ENCODE data around the gene INPP5A.

Gene INPP5A

DNA sequence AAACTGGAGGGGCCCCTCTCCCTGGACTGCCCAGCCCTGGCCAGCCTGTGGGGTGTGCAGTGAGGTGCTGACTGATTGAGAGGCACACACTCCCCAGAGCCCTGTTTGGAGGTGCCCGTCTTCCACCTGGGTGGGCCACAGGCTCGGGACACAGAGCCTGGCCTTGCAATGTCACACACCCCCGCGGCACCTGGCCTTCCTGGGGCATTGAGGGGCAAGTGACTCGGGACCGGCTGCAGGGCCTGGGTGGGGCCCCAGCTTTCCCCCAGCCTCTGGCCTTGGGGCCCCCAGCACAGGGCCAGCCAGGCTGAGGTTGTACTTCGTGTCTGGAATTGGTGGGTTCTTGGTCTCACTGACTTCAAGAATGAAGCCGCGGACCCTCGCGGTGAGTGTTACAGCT, 262.3 kb downstream of the INPP5A start:
- TF ChIP-seq, protein P1, sequence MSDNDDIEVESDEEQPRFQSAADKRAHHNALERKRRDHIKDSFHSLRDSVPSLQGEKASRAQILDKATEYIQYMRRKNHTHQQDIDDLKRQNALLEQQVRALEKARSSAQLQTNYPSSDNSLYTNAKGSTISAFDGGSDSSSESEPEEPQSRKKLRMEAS (IDR thresholded peaks at IDR 0.05) = no peak
- no peak for TF ChIP-seq NFIC (IDR thresholded peaks at IDR 0.05)
- TF ChIP-seq TAF1 (IDR thresholded peaks at IDR 0.05; ENCODE audit: low read depth) = no peak
- TF ChIP-seq CEBPB (IDR thresholded peaks at IDR 0.05) = no peak
- no peak for TF ChIP-seq FOXM1 (IDR thresholded peaks at IDR 0.05; ENCODE audit: borderline replicate concordance, low read depth)
- no peak for TF ChIP-seq CREB1 (IDR thresholded peaks at IDR 0.05; ENCODE audit: low read depth)

DNA sequence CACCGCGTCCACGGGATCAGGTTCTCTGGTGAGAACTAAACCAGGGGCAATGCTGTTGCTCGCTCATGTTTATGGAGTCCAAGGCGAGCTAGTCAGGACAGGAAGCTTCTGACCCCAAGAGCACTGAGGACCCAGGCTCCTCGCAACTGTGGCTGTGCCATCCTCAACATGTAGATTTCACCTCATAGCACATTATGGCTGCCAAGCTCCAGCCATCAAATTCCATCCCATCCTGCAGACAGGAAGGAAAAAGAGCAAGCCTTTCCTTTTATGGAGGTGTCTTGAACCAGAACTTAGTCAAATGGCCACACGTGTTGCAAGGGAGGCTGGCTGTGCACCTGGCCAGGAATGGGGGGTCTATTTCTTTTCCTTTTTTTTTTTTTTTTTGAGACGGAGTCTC, 264.5 kb downstream of the INPP5A start:
- TF ChIP-seq YY1 (IDR thresholded peaks at IDR 0.05; ENCODE audit: low read depth) (no peak), CREB1 (IDR thresholded peaks at IDR 0.05; ENCODE audit: low read depth) (no peak), FOXM1 (IDR thresholded peaks at IDR 0.05; ENCODE audit: borderline replicate concordance, low read depth) (no peak), EGR1 (IDR thresholded peaks at IDR 0.05) (no peak), TEAD4 (IDR thresholded peaks at IDR 0.05) (no peak), TCF12 (IDR thresholded peaks at IDR 0.05; ENCODE audit: low read depth) (no peak), EP300 (IDR thresholded peaks at IDR 0.05; ENCODE audit: borderline replicate concordance) (no peak), RAD21 (IDR thresholded peaks at IDR 0.05; ENCODE audit: low read depth) (no peak), CEBPB (IDR thresholded peaks at IDR 0.05) (no peak), ZBTB7A (IDR thresholded peaks at IDR 0.05; ENCODE audit: low read depth) (no peak), NFIC (IDR thresholded peaks at IDR 0.05) (no peak), TAF1 (IDR thresholded peaks at IDR 0.05; ENCODE audit: low read depth) (no peak)
- TF ChIP-seq, protein P2, sequence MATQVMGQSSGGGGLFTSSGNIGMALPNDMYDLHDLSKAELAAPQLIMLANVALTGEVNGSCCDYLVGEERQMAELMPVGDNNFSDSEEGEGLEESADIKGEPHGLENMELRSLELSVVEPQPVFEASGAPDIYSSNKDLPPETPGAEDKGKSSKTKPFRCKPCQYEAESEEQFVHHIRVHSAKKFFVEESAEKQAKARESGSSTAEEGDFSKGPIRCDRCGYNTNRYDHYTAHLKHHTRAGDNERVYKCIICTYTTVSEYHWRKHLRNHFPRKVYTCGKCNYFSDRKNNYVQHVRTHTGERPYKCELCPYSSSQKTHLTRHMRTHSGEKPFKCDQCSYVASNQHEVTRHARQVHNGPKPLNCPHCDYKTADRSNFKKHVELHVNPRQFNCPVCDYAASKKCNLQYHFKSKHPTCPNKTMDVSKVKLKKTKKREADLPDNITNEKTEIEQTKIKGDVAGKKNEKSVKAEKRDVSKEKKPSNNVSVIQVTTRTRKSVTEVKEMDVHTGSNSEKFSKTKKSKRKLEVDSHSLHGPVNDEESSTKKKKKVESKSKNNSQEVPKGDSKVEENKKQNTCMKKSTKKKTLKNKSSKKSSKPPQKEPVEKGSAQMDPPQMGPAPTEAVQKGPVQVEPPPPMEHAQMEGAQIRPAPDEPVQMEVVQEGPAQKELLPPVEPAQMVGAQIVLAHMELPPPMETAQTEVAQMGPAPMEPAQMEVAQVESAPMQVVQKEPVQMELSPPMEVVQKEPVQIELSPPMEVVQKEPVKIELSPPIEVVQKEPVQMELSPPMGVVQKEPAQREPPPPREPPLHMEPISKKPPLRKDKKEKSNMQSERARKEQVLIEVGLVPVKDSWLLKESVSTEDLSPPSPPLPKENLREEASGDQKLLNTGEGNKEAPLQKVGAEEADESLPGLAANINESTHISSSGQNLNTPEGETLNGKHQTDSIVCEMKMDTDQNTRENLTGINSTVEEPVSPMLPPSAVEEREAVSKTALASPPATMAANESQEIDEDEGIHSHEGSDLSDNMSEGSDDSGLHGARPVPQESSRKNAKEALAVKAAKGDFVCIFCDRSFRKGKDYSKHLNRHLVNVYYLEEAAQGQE (IDR thresholded peaks at IDR 0.05; ENCODE audit: low read depth) = no peak
- TF ChIP-seq, protein P3, sequence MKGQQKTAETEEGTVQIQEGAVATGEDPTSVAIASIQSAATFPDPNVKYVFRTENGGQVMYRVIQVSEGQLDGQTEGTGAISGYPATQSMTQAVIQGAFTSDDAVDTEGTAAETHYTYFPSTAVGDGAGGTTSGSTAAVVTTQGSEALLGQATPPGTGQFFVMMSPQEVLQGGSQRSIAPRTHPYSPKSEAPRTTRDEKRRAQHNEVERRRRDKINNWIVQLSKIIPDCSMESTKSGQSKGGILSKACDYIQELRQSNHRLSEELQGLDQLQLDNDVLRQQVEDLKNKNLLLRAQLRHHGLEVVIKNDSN (IDR thresholded peaks at IDR 0.05) = no peak
- TF ChIP-seq, protein P1 (IDR thresholded peaks at IDR 0.05) = no peak

DNA sequence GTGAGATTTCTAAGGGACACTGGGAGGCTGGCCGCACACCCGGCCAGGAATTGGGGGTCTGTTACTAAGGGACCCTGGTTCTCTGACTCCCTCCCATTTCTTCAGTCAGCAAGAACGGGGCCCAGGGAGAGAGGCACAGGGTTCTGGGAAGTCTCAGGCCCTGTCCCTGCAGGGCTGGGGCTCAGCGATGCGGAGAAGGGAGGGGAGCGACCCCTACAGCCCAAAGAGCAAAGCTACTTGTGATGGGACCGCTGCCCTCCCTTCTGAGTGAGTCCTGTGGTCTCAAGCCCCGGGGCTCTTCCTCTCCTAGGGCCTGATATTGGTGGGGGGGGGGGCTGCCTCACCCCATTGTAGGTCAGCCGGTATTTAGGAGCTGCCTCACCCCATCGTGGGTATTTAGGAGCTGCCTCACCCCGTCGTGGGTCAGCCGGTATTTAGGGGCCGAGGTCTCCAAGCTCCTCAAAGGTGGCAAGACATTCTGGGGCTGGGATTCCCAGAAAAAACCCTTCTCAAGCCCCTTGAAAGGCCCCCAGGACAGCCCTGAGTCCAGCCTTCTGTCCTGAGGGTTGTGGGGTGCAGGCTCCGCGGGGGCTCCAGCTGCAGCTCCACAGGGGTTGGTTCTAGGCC, 265.2 kb downstream of the INPP5A start:
- no peak for TF ChIP-seq EP300 (IDR thresholded peaks at IDR 0.05; ENCODE audit: borderline replicate concordance)
- TF ChIP-seq, protein P3 (IDR thresholded peaks at IDR 0.05) = no peak
- peak; percentile 35; the same call in 1 of the 2 replicates for TF ChIP-seq RAD21 (IDR thresholded peaks at IDR 0.05; ENCODE audit: low read depth)
- no peak for TF ChIP-seq YY1 (IDR thresholded peaks at IDR 0.05; ENCODE audit: low read depth)

DNA sequence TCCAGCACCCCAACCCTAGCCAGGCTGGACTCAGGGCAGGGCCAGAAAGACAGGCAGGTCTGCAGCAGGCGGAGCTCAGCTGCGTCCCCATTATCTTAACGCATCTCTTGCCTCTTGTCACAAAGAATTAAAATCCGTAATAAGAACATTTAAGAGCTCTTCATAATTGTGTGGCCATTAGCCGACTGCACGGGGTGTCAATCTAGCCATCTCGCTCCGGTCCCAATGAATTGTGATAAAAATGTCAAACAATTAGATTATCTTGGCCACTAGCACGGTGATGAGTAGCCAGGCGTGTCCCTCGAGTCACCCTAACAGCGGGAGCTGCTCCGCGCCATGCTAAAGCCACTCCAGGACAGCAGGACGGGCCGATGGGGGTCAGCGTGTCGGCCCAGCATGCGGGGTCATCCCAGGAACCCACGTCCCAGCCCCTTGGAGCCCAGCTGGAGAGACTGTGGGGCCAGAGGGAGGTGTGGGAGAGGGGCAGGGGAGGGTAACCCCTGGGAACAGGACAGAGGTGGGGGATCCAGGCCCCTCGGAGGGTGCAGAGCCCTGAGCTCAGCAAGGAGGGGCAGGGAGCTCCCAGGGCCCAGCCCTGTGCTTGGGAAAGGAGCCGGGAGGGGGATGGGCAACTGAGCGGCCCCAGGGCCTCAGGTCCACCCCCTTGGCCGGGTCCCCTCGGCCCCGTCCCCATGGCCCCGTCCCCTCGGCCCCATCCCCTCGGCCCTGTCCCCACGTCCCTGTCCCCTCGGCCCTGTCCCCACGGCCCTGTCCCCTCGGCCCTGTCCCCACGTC, 266.0 kb downstream of the INPP5A start:
- TF ChIP-seq, protein P2 (IDR thresholded peaks at IDR 0.05; ENCODE audit: low read depth) = no peak
- TF ChIP-seq TAF1 (IDR thresholded peaks at IDR 0.05; ENCODE audit: low read depth) (no peak), NFIC (IDR thresholded peaks at IDR 0.05) (no peak), FOXM1 (IDR thresholded peaks at IDR 0.05; ENCODE audit: borderline replicate concordance, low read depth) (no peak), YY1 (IDR thresholded peaks at IDR 0.05; ENCODE audit: low read depth) (no peak), EP300 (IDR thresholded peaks at IDR 0.05; ENCODE audit: borderline replicate concordance) (no peak), RAD21 (IDR thresholded peaks at IDR 0.05; ENCODE audit: low read depth) (no peak), EGR1 (IDR thresholded peaks at IDR 0.05) (no peak), CEBPB (IDR thresholded peaks at IDR 0.05) (no peak)
- TF ChIP-seq, protein P1 (IDR thresholded peaks at IDR 0.05) = no peak

DNA sequence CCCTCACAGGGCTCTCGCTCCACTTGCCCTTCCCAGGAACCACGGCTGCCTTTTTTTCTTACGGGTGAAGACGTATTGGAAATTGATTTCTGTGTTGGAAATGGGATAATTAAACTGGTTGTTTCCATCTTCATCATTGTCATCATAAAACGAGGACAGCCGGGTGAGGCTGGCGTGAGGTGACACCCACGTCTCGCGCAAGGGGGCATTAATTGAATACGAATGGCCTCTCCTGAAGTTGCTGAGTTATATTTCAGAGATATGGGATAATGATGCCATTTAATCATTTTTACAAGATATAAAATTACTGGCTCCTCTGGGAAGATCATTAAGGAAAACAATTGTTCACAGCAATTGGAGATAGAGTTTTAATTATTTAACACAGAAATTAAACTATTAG, 266.7 kb downstream of the INPP5A start:
- no peak for TF ChIP-seq FOXM1 (IDR thresholded peaks at IDR 0.05; ENCODE audit: borderline replicate concordance, low read depth)
- TF ChIP-seq TCF12 (IDR thresholded peaks at IDR 0.05; ENCODE audit: low read depth) = no peak
- no peak for TF ChIP-seq YY1 (IDR thresholded peaks at IDR 0.05; ENCODE audit: low read depth)
- TF ChIP-seq TAF1 (IDR thresholded peaks at IDR 0.05; ENCODE audit: low read depth) = no peak
- no peak for TF ChIP-seq NFIC (IDR thresholded peaks at IDR 0.05)
- no peak for TF ChIP-seq EP300 (IDR thresholded peaks at IDR 0.05; ENCODE audit: borderline replicate concordance)
- no peak for TF ChIP-seq CREB1 (IDR thresholded peaks at IDR 0.05; ENCODE audit: low read depth)
- TF ChIP-seq CEBPB (IDR thresholded peaks at IDR 0.05) = no peak
- TF ChIP-seq, protein P2 (IDR thresholded peaks at IDR 0.05; ENCODE audit: low read depth) = no peak
- no peak for TF ChIP-seq RAD21 (IDR thresholded peaks at IDR 0.05; ENCODE audit: low read depth)
- TF ChIP-seq, protein P1 (IDR thresholded peaks at IDR 0.05) = no peak
- no peak for TF ChIP-seq ZBTB7A (IDR thresholded peaks at IDR 0.05; ENCODE audit: low read depth)
- no peak for TF ChIP-seq TEAD4 (IDR thresholded peaks at IDR 0.05)
- TF ChIP-seq EGR1 (IDR thresholded peaks at IDR 0.05) = no peak
- TF ChIP-seq, protein P3 (IDR thresholded peaks at IDR 0.05) = no peak
